Measurements from ENCODE around the gene GPC5. TPM values are rescaled to one million over a fixed set of nuclear protein-coding genes. Genes with fewer than 3 reads are reported as not detected.

Gene GPC5
- total RNA-seq, 2 donors from 2014 or later: not detected

- 37 to 43% methylated on average over 2 of the region's 2 CpGs for WGBS, 2 donors
- TF ChIP-seq POLR2A (IDR thresholded peaks at IDR 0.05) (no peak), CTCF (IDR thresholded peaks at IDR 0.05) (no peak)
Observed at GRCh38 chr13:91531646-91532045, 133.2 kb downstream of the GPC5 start.

GRCh38 chr13:91533354-91533753, 134.9 kb downstream of the GPC5 start:
- WGBS, 2 donors: 51 to 60% methylated on average over 2 of the region's 2 CpGs
- intact Hi-C loops (cut with DNase I): no loop called here
- no peaks in the 10 kb centered on the region for H3K9me3 ChIP-seq

More at GRCh38 chr13:91531646-91532045, 133.2 kb downstream of the GPC5 start:
- Histone ChIP-seq H3K9me3 (no peaks in the 10 kb centered on the region), H3K27ac (no peak overlapping the region), H3K4me1 (no peaks in the 10 kb centered on the region), H3K4me3 (no peak overlapping the region), H3K36me3 (replicated peaks in 1 of 2; ENCODE audit: insufficient read depth in 1 of 2, low read depth in 2 of 2) (no peaks in the 10 kb centered on the region), H3K27me3 (no peaks in the 10 kb centered on the region)
- DNase-seq (no peak), ATAC-seq (no peak)
- intact Hi-C loops (cut with DNase I): no loop called here

GRCh38 chr13:91534996-91535395, 136.6 kb downstream of the GPC5 start:
- Histone ChIP-seq H3K27me3 (no peaks in the 10 kb centered on the region), H3K9me3 (no peaks in the 10 kb centered on the region), H3K36me3 (replicated peaks in 1 of 2; ENCODE audit: insufficient read depth in 1 of 2, low read depth in 2 of 2) (no peaks in the 10 kb centered on the region), H3K4me1 (no peaks in the 10 kb centered on the region), H3K27ac (no peak overlapping the region), H3K4me3 (no peak overlapping the region)
- WGBS, 2 donors: 81 to 88% methylated on average over 2 of the region's 2 CpGs
- no peak for ATAC-seq
- DNase-seq: no peak
- intact Hi-C loops (cut with DNase I): no loop called here
- TF ChIP-seq CTCF (IDR thresholded peaks at IDR 0.05) (no peak), POLR2A (IDR thresholded peaks at IDR 0.05) (no peak)

More at GRCh38 chr13:91533354-91533753, 134.9 kb downstream of the GPC5 start:
- ATAC-seq (no peak), DNase-seq (no peak)
- Histone ChIP-seq H3K4me1 (no peaks in the 10 kb centered on the region), H3K4me3 (no peak overlapping the region), H3K36me3 (replicated peaks in 1 of 2; ENCODE audit: insufficient read depth in 1 of 2, low read depth in 2 of 2) (no peaks in the 10 kb centered on the region), H3K27me3 (no peaks in the 10 kb centered on the region), H3K27ac (no peak overlapping the region)
- TF ChIP-seq POLR2A (IDR thresholded peaks at IDR 0.05) (no peak), CTCF (IDR thresholded peaks at IDR 0.05) (no peak)

- Histone ChIP-seq H3K4me3 (no peak overlapping the region), H3K27me3 (no peaks in the 10 kb centered on the region), H3K27ac (no peak overlapping the region), H3K4me1 (no peaks in the 10 kb centered on the region), H3K9me3 (no peaks in the 10 kb centered on the region), H3K36me3 (replicated peaks in 1 of 2; ENCODE audit: insufficient read depth in 1 of 2, low read depth in 2 of 2) (no peaks in the 10 kb centered on the region)
- WGBS, 2 donors: 70 to 73% methylated on average over 2 of the region's 2 CpGs
- no peak for DNase-seq
- intact Hi-C loops (cut with DNase I): no loop called here
- no peak for TF ChIP-seq CTCF (IDR thresholded peaks at IDR 0.05)
- TF ChIP-seq POLR2A (IDR thresholded peaks at IDR 0.05): no peak
- ATAC-seq: no peak
Observed at GRCh38 chr13:91537376-91537775, 139.0 kb downstream of the GPC5 start.
